GM06990 (cell line): ENCODE data around the gene SEC31B.

Experiments used
- DNase-seq: peaks from one replicate; pipeline ENCODE4 v3.0.0-alpha.2; 2011; ENCODE audit not compliant: insufficient read length; ENCODE audit errors: extremely low read depth
- H3K27me3 ChIP-seq: replicated peaks from 2 replicates; pipeline ENCODE4 v1.6.0; 2011; ENCODE audit warnings: low read length; ENCODE audit not compliant: control insufficient read depth, insufficient read depth
- H3K36me3 ChIP-seq: 2 replicates; pipeline ENCODE4 v1.5.1; 2011; ENCODE audit warnings: low read length; ENCODE audit not compliant: control insufficient read depth, insufficient read depth
- H3K4me3 ChIP-seq: replicated peaks from 2 replicates; pipeline ENCODE4 v1.5.1; 2011; ENCODE audit warnings: low read depth, mild to moderate bottlenecking, control low read depth, low read length
- CTCF ChIP-seq: IDR thresholded peaks from 2 replicates; pipeline ENCODE4 v1.5.1; 2011; ENCODE audit warnings: low read length, control low read depth, mild to moderate bottlenecking, inconsistent platforms; ENCODE audit not compliant: insufficient read depth, poor library complexity, severe bottlenecking

Gene SEC31B

DNA sequence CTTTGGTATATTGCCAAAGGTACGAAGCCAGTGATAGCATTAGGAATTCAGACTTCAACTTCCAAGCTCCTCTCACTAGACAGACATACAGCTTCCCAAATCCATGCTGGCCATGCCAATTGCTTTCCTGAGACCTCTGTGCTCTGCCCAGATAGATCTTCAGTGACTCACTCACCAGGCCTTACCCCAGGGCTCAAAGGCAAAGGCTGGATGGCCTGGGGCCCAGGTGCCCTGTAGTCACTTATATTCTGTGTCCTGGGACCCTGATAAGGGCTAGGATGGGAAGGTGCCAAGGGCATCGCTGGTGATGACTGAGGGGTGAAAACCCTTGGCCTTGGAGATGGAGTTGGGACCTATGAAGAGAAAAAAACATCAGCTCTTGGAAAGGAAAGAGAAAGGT is 29.1 kb downstream of the SEC31B start:
- no peak for TF ChIP-seq CTCF
- no peaks in the 10 kb centered on the region for H3K27me3 ChIP-seq
- peaks cover 18% of the 10 kb centered on the region for H3K36me3 ChIP-seq
- no peak overlapping the region for H3K4me3 ChIP-seq
- DNase-seq, result no peak

GRCh38 chr10:100489396-100489795 is 30.3 kb downstream of the SEC31B start:
- H3K4me3 ChIP-seq, result no peak overlapping the region
- no peak for TF ChIP-seq CTCF
- no peak for DNase-seq
- peaks cover 16% of the 10 kb centered on the region for H3K36me3 ChIP-seq
- H3K27me3 ChIP-seq, result no peaks in the 10 kb centered on the region

DNA sequence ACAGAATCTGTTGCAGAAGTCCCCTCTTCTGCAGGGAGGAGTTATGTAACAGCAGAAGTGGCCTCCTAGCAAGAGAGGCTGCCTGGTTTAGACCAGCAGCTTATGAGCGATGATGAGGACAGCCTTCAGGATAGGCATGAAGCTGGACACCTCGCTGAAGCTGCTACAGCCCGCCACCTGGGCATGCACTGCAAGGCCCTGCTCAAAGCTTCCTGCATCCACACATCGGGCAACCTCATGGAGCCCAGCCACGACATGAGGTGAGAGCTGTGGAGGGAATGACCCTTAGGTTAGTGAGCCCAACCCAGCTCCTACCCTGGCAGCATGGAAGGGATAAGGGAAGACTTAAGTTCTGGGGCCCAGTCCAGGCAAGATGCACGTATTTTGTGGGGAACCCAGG is 32.1 kb downstream of the SEC31B start:
- no peak for TF ChIP-seq CTCF
- H3K27me3 ChIP-seq, result no peaks in the 10 kb centered on the region
- no peak overlapping the region for H3K4me3 ChIP-seq
- H3K36me3 ChIP-seq, result peaks cover 13% of the 10 kb centered on the region
- no peak for DNase-seq

GRCh38 chr10:100485801-100486495 is 33.7 kb downstream of the SEC31B start:
- TF ChIP-seq CTCF, result no peak
- Histone ChIP-seq H3K4me3 (no peak overlapping the region), H3K27me3 (0 out of 2 replicates have a peak, but pooled peaks cover 2% of the 10 kb centered on the region), H3K36me3 (peaks cover 13% of the 10 kb centered on the region)
- no peak for DNase-seq

DNA sequence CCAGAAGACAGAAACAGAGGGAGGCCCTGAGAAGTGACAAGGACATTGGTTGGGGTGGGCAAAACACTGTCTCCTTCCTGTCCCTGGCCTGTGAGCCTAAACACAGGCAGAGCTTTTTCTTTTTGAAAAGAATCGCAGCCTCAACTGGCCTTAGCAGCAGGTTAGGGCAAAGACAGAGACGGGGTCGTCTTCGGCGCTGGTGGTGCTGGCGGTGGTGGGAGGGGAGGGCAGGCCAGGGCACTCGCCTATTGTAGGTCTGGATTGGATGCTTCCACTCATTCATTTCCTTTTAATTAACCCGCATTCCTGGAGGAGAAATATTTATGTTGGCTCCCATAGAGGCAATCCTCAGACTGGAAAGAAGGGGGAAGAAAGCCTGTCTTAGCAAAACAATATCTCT is 34.3 kb downstream of the SEC31B start:
- no peak for DNase-seq
- peaks cover 11% of the 10 kb centered on the region for H3K36me3 ChIP-seq
- TF ChIP-seq CTCF, result no peak
- H3K4me3 ChIP-seq, result no peak overlapping the region
- 0 out of 2 replicates have a peak, but pooled peaks cover 2% of the 10 kb centered on the region for H3K27me3 ChIP-seq
